RWPE2 (cell line): ENCODE measurements around the gene CIPC.

ENCODE experiments used
- ATAC-seq: fragments of 200-7000 bp; cut with Tn5 transposase; 3 replicates; pipeline ENCODE4 v1.9.1; 2021; ENCODE audit warnings: low read depth
- DNase-seq: peaks from one replicate; pipeline ENCODE4 v3.0.0-alpha.2; 2020; ENCODE audit warnings: low spot score
- H3K27ac ChIP-seq: fragments of 450-650 bp; 2 replicates; pipeline ENCODE4 v1.5.1; 2017; ENCODE audit warnings: mild to moderate bottlenecking; ENCODE audit not compliant: poor library complexity, severe bottlenecking
- H3K27me3 ChIP-seq: fragments of 250-450 bp; sonication (Bioruptor Pico); 2 replicates; pipeline ENCODE4 v1.5.1; 2021; ENCODE audit warnings: mild to moderate bottlenecking, moderate library complexity; ENCODE audit not compliant: insufficient read depth, poor library complexity, severe bottlenecking
- H3K36me3 ChIP-seq: fragments of 250-450 bp; sonication (Bioruptor Pico); 2 replicates; pipeline ENCODE4 v1.5.1; 2020; ENCODE audit warnings: low read depth, mild to moderate bottlenecking, moderate library complexity
- H3K4me1 ChIP-seq: fragments of 250-450 bp; sonication (Bioruptor Pico); 2 replicates; pipeline ENCODE4 v1.5.1; 2021; ENCODE audit warnings: mild to moderate bottlenecking, moderate library complexity; ENCODE audit not compliant: insufficient read depth, poor library complexity, severe bottlenecking
- H3K4me3 ChIP-seq: fragments of 250-450 bp; sonication (Bioruptor Pico); 2 replicates; pipeline ENCODE4 v1.5.1; 2021; ENCODE audit warnings: mild to moderate bottlenecking, moderate library complexity; ENCODE audit not compliant: severe bottlenecking
- H3K9me3 ChIP-seq: fragments of 250-450 bp; sonication (Bioruptor Pico); 2 replicates; pipeline ENCODE4 v1.5.1; 2021; ENCODE audit warnings: mild to moderate bottlenecking, moderate library complexity; ENCODE audit not compliant: severe bottlenecking
- CTCF ChIP-seq: fragments of 450-650 bp; IDR thresholded peaks from one replicate; pipeline ENCODE4 v1.5.1; 2017; ENCODE audit warnings: mild to moderate bottlenecking, moderate library complexity; ENCODE audit not compliant: poor library complexity, severe bottlenecking

The CIPC gene

GRCh38 chr14:77158882-77159255 is 60.8 kb downstream of the CIPC start:
- no peak for ATAC-seq
- DNase-seq = no peak
- Histone ChIP-seq H3K27me3 (peaks cover 9% of the 10 kb centered on the region), H3K36me3 (no peaks in the 10 kb centered on the region), H3K4me3 (no peak overlapping the region), H3K9me3 (no peaks in the 10 kb centered on the region), H3K27ac (no peak overlapping the region), H3K4me1 (no peaks in the 10 kb centered on the region)
- no peak for TF ChIP-seq CTCF

DNA sequence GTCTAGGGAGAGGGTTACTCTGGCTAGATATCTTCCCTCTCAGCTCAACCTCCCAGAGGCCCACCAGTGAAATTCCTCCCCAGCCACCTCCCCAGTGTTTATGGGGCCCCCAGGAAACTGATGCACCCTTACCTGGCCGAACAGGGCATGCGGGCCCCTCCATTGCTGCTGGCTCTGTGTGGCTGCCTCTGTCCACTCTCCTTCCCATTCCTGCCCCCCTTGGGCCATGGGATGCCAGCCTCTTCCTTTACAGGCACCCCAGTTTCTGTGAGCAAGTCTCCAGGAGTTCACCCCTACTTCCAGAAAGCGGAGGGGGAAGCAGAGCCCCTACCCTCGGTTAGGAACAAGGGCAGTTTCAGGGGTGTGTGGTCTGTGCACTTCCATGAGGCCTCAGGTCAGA is 63.0 kb downstream of the CIPC start:
- no peaks in the 10 kb centered on the region for H3K36me3 ChIP-seq
- H3K27ac ChIP-seq = no peak overlapping the region
- no peaks in the 10 kb centered on the region for H3K4me1 ChIP-seq
- no peak for TF ChIP-seq CTCF
- peaks cover 9% of the 10 kb centered on the region for H3K27me3 ChIP-seq
- DNase-seq = no peak
- ATAC-seq = no peak
- H3K9me3 ChIP-seq = no peaks in the 10 kb centered on the region
- H3K4me3 ChIP-seq = no peak overlapping the region
